GM19468 (cell line): ENCODE measurements around the gene NPM3.

Experiments used
- ATAC-seq: cut with Tn5 transposase; IDR thresholded peaks from one replicate; pipeline ENCODE4 v1.9.1; 2021; ENCODE audit warnings: mild to moderate bottlenecking, moderate library complexity, moderate number of reproducible peaks; ENCODE audit not compliant: unreplicated experiment; ENCODE audit errors: extremely low read depth

NPM3 gene

GRCh38 chr10:101776161-101776817 is 7.0 kb downstream of the NPM3 start:
- no peak for ATAC-seq

GRCh38 chr10:101775273-101776160 is 7.7 kb downstream of the NPM3 start, which contains the start of gene FGF8:
Gene FGF8 (minus strand): TSS chr10:101776114. CDS start chr10:101775900, 214 bp downstream.
- no peak for ATAC-seq

DNA sequence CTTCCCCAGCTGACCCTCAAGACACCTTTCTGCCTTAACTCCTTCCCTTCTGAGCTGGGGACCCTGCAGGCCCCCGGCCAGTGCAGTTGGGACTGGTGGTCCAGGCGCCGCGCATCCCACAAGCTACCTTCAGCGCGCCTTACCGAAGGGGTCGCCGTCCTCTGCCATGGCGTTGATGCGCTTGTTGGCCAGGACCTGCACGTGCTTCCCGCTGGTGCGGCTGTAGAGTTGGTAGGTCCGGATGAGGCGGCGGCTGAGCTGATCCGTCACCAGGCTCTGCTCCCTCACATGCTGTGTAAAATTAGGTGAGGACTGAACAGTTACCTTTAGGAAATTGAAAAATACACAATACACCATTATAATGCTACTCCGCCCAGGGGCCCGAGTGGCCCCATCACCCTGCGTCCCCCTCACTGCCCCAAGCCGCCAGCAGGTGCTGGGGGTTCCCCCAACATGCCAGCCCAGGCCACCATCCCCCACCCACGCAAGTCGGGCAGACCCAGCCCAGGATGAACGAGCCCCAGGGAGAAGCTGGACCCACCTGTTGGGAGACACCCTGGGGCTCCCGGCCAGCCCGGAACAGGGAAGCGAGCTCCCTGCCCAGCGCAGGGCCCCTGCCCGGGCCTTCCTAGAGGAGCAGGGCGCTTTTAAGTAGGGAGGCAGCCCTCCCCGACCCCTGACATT is 8.5 kb downstream of the NPM3 start:
- ATAC-seq: no peak

DNA sequence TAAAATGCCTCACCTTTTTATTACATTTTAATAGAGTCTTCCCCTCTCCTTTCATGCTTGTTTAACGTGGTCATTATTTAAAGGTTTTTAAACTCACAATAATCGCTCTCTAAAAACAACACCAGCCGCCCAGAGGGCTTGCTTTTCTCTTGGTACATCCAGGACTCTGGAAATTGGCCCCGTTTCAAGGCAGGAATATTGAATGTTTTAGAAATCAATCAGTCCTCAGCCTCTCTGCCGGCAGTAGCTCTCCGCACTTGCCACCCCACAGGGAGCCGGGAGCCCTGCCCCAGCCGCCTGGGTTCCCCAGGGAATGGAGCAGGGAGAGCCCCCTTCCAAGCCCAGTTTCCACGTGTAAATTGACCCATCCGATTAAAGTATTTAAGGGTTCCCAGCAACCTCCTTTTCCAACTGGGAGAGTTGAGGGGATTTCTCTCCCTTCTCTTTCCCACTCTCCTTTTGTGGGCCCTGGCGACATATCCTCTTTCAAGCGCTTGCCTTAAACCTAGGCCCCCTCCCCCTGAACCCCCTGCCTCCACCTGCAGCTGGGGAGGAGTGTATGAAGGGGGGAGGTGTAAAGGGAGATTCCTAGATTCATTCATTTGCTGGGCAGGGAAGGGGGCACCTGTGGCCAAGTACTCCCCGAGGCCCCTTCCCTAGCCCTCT is 9.2 kb downstream of the NPM3 start:
- ATAC-seq: no peak

DNA sequence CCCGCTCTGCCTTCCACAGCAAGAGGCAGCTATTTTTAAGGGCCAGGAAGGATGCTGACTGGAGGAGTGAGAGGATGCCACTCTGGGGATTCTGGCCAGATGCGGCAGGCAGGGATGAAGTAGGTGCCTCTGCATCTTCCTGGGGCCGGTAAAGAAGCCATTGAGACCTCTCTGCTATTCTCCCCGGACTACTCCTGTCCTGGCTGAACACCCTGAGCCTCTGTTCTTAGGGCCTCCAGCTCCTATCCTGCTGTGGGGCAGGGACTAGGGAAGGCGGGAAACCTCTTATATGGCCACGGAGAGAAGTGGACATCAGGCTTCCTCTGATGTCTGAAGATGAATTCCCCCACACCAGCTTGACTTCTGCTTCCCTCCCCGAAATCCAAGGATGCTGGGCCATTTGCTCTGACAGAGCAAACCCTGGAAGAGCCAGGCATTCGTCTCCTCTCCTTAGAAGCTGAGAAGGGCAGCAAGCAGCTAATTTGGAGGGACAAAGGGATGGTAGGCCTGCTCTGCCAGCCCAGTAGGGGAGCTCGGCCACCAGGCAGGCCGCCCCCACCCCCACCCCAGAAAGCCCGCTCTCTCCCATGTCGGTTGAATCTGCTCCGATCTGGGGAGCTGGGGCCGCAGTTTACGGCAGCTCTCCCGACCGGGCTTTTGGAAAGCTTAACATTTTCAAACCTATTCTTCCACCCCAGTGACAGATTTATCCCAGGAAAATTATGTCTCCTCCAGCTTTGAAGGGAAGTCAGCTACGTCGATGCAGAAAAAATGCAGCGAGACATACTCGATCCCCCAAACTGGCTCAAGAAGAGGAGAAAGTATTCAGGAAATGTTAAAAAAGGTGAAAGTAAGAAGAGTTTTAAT is 10.1 kb downstream of the NPM3 start:
- no peak for ATAC-seq

- no peak for ATAC-seq
Observed at GRCh38 chr10:101772017-101772894, 11.0 kb downstream of the NPM3 start.

DNA sequence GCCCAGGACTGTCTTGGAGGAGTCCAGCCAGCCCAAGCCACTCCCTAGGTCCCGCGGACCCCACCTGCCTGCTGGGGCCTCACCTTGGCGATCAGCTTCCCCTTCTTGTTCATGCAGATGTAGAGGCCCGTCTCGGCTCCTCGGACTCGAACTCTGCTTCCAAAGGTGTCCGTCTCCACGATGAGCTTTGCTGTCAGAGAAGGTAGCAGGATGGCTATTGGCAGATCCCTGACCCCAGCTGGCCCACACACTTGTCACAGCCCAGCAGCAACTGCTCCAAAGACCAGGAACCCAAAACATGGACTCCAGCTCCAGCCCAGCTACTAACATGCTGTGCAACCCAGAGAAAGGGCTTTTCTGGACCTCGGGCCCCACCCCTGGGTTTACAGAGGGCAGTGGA is 11.9 kb downstream of the NPM3 start:
- no peak for ATAC-seq

DNA sequence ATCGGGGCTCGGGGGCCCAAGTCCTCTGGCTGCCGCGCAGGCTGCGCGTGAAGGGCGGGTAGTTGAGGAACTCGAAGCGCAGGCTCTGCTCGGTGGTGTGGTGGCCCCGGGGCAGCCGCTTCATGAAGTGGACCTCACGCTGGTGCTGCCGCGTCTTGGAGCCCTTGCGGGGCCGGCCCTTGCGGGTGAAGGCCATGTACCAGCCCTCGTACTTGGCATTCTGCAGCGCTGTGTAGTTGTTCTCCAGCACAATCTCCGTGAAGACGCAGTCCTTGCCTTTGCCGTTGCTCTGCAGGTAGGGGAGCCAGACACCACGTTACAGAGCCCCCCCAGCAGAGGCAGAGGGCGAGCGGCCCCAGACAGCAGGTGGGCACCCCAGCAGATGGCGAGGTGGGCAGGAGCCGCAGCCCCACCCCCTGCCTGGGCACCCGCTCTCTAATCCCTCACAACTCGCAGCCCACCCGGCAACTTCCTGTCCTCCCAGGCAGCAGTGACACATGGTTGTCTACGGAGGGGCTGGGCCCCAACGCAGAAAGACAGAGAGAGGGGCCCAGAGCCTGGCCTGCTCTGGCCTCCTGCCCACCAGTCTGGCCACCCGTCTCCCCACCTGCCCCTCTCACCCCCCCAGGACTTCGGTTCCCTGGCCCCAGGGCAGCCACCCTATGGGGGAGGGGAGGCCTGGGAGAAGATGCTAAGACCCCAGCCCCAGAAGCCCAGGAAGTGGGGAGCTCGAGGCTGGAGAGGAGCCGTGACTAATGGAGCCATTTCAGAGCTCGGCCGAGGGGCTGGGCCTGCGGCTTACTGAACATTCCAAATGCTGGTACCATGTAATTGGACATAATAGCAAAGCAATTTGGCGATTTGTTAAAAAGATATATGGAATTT is 12.7 kb downstream of the NPM3 start:
- no peak for ATAC-seq

- ATAC-seq: no peak
Observed at GRCh38 chr10:101769541-101770180, 13.6 kb downstream of the NPM3 start.

DNA sequence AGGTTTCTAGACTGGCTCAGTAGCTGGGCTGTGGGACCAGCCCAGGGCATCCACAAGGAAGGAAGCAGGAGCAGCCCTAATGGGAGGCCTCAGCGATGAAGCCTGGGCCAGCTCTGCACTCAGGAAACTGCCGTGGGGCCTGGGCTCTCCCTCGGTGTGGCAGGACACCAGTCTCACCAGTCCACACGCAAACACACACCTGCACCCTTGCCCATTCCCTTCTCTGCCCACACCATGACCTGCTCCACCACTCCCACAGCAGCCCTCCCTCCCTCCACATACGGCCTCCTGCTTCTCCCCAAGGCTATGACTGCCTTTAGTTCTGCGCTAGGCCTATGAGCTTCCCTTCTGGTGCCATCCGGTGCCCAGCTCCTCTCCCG is 14.5 kb downstream of the NPM3 start:
- no peak for ATAC-seq

GRCh38 chr10:101767966-101768790 is 15.1 kb downstream of the NPM3 start:
- ATAC-seq: no peak

- ATAC-seq: no peak
Observed at GRCh38 chr10:101767600-101767945, 15.7 kb downstream of the NPM3 start.

DNA sequence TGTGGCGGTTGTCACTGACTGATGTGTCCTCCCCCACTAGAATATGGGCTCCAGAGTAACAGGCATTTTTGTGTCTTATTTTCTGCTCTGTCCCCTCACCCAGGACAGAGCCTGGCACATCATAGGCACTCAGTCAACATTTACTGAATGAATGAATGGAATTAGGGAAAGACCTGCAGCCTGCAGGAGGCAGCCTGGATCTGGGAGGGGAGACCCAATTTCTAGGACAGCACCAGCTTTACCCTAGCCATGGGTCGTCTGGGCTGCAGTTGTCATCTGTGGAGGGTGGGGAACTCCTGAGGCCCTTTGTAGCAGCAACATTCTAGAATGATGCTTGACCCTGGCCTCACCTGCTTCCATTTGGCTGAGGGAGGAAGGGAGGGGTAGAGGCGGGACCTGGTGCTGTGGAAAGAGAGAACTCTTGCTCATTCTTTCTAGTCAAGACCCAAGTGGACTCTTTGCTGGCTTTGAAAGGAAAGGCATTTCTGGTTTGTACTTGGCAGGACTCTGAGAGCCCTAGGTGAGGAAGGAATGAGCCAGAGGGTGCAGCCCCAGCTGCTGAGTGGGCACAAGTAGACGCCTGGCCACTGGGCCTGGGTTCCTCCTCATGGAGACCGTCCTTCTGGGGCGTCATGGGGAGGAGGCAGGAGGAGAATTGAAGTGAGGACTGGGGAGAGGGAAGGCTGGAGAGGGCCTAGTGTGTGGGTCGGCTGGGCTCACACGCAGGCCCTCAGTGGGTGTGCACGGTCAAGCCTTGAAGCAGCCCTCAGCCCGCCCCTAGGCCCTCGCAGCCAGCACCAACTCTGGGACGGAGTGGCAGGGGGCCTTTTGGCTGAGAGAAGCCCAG is 16.3 kb downstream of the NPM3 start:
- ATAC-seq: no peak

GRCh38 chr10:101766306-101766705 is 16.9 kb downstream of the NPM3 start:
- no peak for ATAC-seq

- ATAC-seq: no peak
Observed at GRCh38 chr10:101763141-101763846, 20.0 kb downstream of the NPM3 start.
